Loucy (cell line): ENCODE results near the gene TLE5.
"Not testable (repeated sequence)": the region's sequence is repeated elsewhere in the genome, so short reads cannot be mapped to it uniquely, and the experiment has no call there.

Experiments used
- H2AFZ ChIP-seq: fragments of 200-600 bp; sonication (generic); 2 replicates; pipeline ENCODE4 v1.6.0; 2016; ENCODE audit warnings: antibody characterized with exemption, mild to moderate bottlenecking, low read length, moderate library complexity
- H3F3A ChIP-seq: fragments of 200-600 bp; 2 replicates; pipeline ENCODE4 v1.6.0; 2016; ENCODE audit warnings: antibody characterized with exemption, low read depth, mild to moderate bottlenecking
- H3K27me3 ChIP-seq: fragments of 200-600 bp; sonication (generic); 2 replicates; pipeline ENCODE4 v1.6.1; 2014; ENCODE audit warnings: low read length, mild to moderate bottlenecking; ENCODE audit not compliant: insufficient read depth, poor library complexity, severe bottlenecking
- H3K36me3 ChIP-seq: fragments of 200-600 bp; sonication (generic); 2 replicates; pipeline ENCODE4 v1.6.1; 2016; ENCODE audit warnings: low read length; ENCODE audit not compliant: insufficient read depth
- H3K4me1 ChIP-seq: fragments of 200-600 bp; sonication (generic); 2 replicates; pipeline ENCODE4 v1.5.1; 2014; ENCODE audit warnings: low read length, mild to moderate bottlenecking; ENCODE audit not compliant: insufficient read depth, poor library complexity, severe bottlenecking
- H3K4me2 ChIP-seq: fragments of 200-600 bp; sonication (generic); 2 replicates; pipeline ENCODE4 v1.6.0; 2014; ENCODE audit warnings: antibody characterized with exemption, low read length, low read depth, mild to moderate bottlenecking; ENCODE audit not compliant: poor library complexity, severe bottlenecking
- H3K4me3 ChIP-seq: fragments of 200-600 bp; sonication (generic); 2 replicates; pipeline ENCODE4 v1.5.1; 2014; ENCODE audit warnings: low read length, mild to moderate bottlenecking, mixed read lengths; ENCODE audit not compliant: poor library complexity, severe bottlenecking
- H3K79me2 ChIP-seq: fragments of 200-600 bp; sonication (generic); 2 replicates; pipeline ENCODE4 v1.6.1; 2014; ENCODE audit warnings: low read length; ENCODE audit not compliant: insufficient read depth
- H3K9ac ChIP-seq: fragments of 200-600 bp; sonication (generic); 2 replicates; pipeline ENCODE4 v1.6.0; 2014; ENCODE audit warnings: mild to moderate bottlenecking, low read depth, low read length, moderate library complexity; ENCODE audit not compliant: poor library complexity, severe bottlenecking
- H3K9me2 ChIP-seq: fragments of 200-600 bp; sonication (generic); replicated peaks from 2 replicates; pipeline ENCODE4 v1.6.1; 2016; ENCODE audit warnings: low read depth, low read length, mixed read lengths
- H3K9me3 ChIP-seq: fragments of 200-600 bp; sonication (generic); 2 replicates; pipeline ENCODE4 v1.6.1; 2014; ENCODE audit warnings: mild to moderate bottlenecking, antibody characterized with exemption, low read length, low read depth; ENCODE audit not compliant: insufficient read depth
- H4K20me1 ChIP-seq: fragments of 200-600 bp; sonication (generic); 2 replicates; pipeline ENCODE4 v1.6.0; 2014; ENCODE audit warnings: antibody characterized with exemption, low read length, mild to moderate bottlenecking; ENCODE audit not compliant: insufficient read depth, poor library complexity, severe bottlenecking
- CTCF ChIP-seq: fragments of 200-600 bp; sonication (generic); conservative IDR thresholded peaks from 2 replicates; pipeline ENCODE4 v1.5.1; 2014; ENCODE audit warnings: mild to moderate bottlenecking, antibody characterized with exemption, low read length
- EZH2phosphoT487 ChIP-seq: fragments of 200-600 bp; IDR thresholded peaks from 2 replicates; pipeline ENCODE4 v1.6.1; 2018; ENCODE audit warnings: antibody characterized with exemption, mild to moderate bottlenecking, moderate library complexity, borderline replicate concordance

TLE5 gene

GRCh38 chr19:3095441-3096191, 33.3 kb upstream of the TLE5 start:
- Histone ChIP-seq H3K9me2 (no peaks in the 10 kb centered on the region), H3K27me3 (peaks cover 13% of the 10 kb centered on the region), H3K9me3 (no peaks in the 10 kb centered on the region), H2AFZ (no peak overlapping the region), H3K9ac (peak overlapping the region; percentile 67), H3K36me3 (no peaks in the 10 kb centered on the region), H3F3A (no peaks in the 10 kb centered on the region), H4K20me1 (peaks cover 4% of the 10 kb centered on the region), H3K4me3 (peak overlapping the region; percentile 75), H3K79me2 (0 out of 2 replicates have a peak, but pooled peaks cover 4% of the 10 kb centered on the region), H3K4me2 (peak overlapping the region; percentile 96), H3K4me1 (peaks cover 17% of the 10 kb centered on the region)
- TF ChIP-seq CTCF = no peak
- TF ChIP-seq EZH2phosphoT487 = no peak

- Histone ChIP-seq H3K27me3 (peaks cover 13% of the 10 kb centered on the region), H3K4me1 (peaks cover 17% of the 10 kb centered on the region), H3K9me2 (no peaks in the 10 kb centered on the region), H4K20me1 (peaks cover 4% of the 10 kb centered on the region), H3K9ac (peak overlapping the region; percentile 67), H3K4me3 (peak overlapping the region; percentile 75), H3K79me2 (0 out of 2 replicates have a peak, but pooled peaks cover 4% of the 10 kb centered on the region), H3K4me2 (peak overlapping the region; percentile 96), H3K36me3 (no peaks in the 10 kb centered on the region), H2AFZ (no peak overlapping the region), H3K9me3 (no peaks in the 10 kb centered on the region), H3F3A (no peaks in the 10 kb centered on the region)
- TF ChIP-seq EZH2phosphoT487 (no peak), CTCF (no peak)
Measured at GRCh38 chr19:3094601-3095440, 32.5 kb upstream of the TLE5 start.

GRCh38 chr19:3089299-3089855, 27.1 kb upstream of the TLE5 start:
- not testable (repeated sequence) for H3K9ac ChIP-seq, H3K79me2 ChIP-seq, H3K4me2 ChIP-seq, H3K4me3 ChIP-seq, H3K9me2 ChIP-seq, H3K9me3 ChIP-seq, H3K27me3 ChIP-seq, H3F3A ChIP-seq, H2AFZ ChIP-seq, H3K4me1 ChIP-seq, H3K36me3 ChIP-seq, H4K20me1 ChIP-seq
